PC-3 (cell line): ENCODE measurements around the gene SCD5.

Experiments
- EZH2 ChIP-seq: fragments of 300-600 bp; sonication (generic); IDR thresholded peaks from one replicate; pipeline ENCODE4 v1.6.1; 2017; ENCODE audit warnings: antibody characterized with exemption, mild to moderate bottlenecking, low read length; ENCODE audit not compliant: unreplicated experiment
- EZH2phosphoT487 ChIP-seq: fragments of 300-600 bp; sonication (generic); IDR thresholded peaks from 2 replicates; pipeline ENCODE4 v1.6.1; 2018; ENCODE audit warnings: mild to moderate bottlenecking, antibody characterized with exemption, low read length, borderline replicate concordance
- TF ChIP-seq, protein P1 (sequence below): fragments of 300-600 bp; sonication (generic); conservative IDR thresholded peaks from 2 replicates; pipeline ENCODE4 v1.5.1; 2017; ENCODE audit warnings: antibody characterized with exemption, low read depth, mild to moderate bottlenecking, low read length

GRCh38 chr4:82583897-82584587 lies 214.6 kb downstream of the SCD5 start:
- TF ChIP-seq, protein P1, sequence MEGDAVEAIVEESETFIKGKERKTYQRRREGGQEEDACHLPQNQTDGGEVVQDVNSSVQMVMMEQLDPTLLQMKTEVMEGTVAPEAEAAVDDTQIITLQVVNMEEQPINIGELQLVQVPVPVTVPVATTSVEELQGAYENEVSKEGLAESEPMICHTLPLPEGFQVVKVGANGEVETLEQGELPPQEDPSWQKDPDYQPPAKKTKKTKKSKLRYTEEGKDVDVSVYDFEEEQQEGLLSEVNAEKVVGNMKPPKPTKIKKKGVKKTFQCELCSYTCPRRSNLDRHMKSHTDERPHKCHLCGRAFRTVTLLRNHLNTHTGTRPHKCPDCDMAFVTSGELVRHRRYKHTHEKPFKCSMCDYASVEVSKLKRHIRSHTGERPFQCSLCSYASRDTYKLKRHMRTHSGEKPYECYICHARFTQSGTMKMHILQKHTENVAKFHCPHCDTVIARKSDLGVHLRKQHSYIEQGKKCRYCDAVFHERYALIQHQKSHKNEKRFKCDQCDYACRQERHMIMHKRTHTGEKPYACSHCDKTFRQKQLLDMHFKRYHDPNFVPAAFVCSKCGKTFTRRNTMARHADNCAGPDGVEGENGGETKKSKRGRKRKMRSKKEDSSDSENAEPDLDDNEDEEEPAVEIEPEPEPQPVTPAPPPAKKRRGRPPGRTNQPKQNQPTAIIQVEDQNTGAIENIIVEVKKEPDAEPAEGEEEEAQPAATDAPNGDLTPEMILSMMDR = no peak
- TF ChIP-seq EZH2phosphoT487 (no peak), EZH2 (no peak)
